Activated naive CD4-positive, alpha-beta T cell treated with anti-CD3 and anti-CD28 coated beads, Interleukin-2, amount 10 ng/mL, durations not matched to agents 7 days and 5 days (primary cell): Measurements from ENCODE around the gene MICAL2.

Experiments
- CTCF ChIA-PET: fragments of 350-600 bp; sonication (Branson Sonifier 250); formaldehyde crosslinking; loops from one replicate; lab custom pipeline; 2021; ENCODE audit warnings: antibody characterized with exemption; lab: Charles Lee
- DNase-seq: peaks from one replicate; pipeline ENCODE4 v3.0.0-alpha.2; 2020
- H3K27ac Mint-ChIP-seq: one replicate; pipeline ENCODE4 v1.8.0; 2021; ENCODE audit warnings: mild to moderate bottlenecking, moderate library complexity, mixed read lengths
- H3K27me3 Mint-ChIP-seq: one replicate; pipeline ENCODE4 v1.8.0; 2021; ENCODE audit warnings: mild to moderate bottlenecking, mixed read lengths
- H3K36me3 Mint-ChIP-seq: one replicate; pipeline ENCODE4 v1.8.0; 2021; ENCODE audit warnings: mixed read lengths
- H3K4me1 Mint-ChIP-seq: one replicate; pipeline ENCODE4 v1.8.0; 2021; ENCODE audit warnings: mixed read lengths
- H3K4me3 Mint-ChIP-seq: one replicate; pipeline ENCODE4 v1.8.0; 2021; ENCODE audit warnings: mild to moderate bottlenecking, moderate library complexity, mixed read lengths
- H3K9me3 Mint-ChIP-seq: one replicate; pipeline ENCODE4 v1.8.0; 2021; ENCODE audit warnings: mixed read lengths

Gene MICAL2

GRCh38 chr11:12160231-12160630 lies 49.8 kb downstream of the MICAL2 start:
- H3K27me3 Mint-ChIP-seq: no peaks in the 10 kb centered on the region
- H3K9me3 Mint-ChIP-seq: no peaks in the 10 kb centered on the region
- peaks cover 51% of the 10 kb centered on the region for H3K4me1 Mint-ChIP-seq
- no peak overlapping the region for H3K27ac Mint-ChIP-seq
- DNase-seq: no peak
- no peak overlapping the region for H3K4me3 Mint-ChIP-seq
- peaks cover 4% of the 10 kb centered on the region for H3K36me3 Mint-ChIP-seq
- CTCF ChIA-PET: interaction anchor here (1.5 to 4.0 kb wide), 4 partner anchors 12 to 76 kb away, joined by 3 to 19 read pairs (median 6); no protein-coding TSS in a partner anchor

- Mint-ChIP-seq H3K9me3 (no peaks in the 10 kb centered on the region), H3K36me3 (peaks cover 2% of the 10 kb centered on the region), H3K4me3 (no peak overlapping the region), H3K27ac (no peak overlapping the region), H3K27me3 (no peaks in the 10 kb centered on the region), H3K4me1 (peaks cover 47% of the 10 kb centered on the region)
- CTCF ChIA-PET: interaction anchor here (0.8 kb wide), 1 partner anchor 38 kb away, joined by 4 read pairs; no protein-coding TSS in a partner anchor
- no peak for DNase-seq
Measured at GRCh38 chr11:12160680-12161079, 50.3 kb downstream of the MICAL2 start.

GRCh38 chr11:12161137-12161536 lies 50.7 kb downstream of the MICAL2 start:
- no peak overlapping the region for H3K4me3 Mint-ChIP-seq
- H3K36me3 Mint-ChIP-seq: no peaks in the 10 kb centered on the region
- DNase-seq: no peak
- no peaks in the 10 kb centered on the region for H3K9me3 Mint-ChIP-seq
- H3K4me1 Mint-ChIP-seq: peaks cover 43% of the 10 kb centered on the region
- H3K27me3 Mint-ChIP-seq: no peaks in the 10 kb centered on the region
- CTCF ChIA-PET: interaction anchor here (0.8 to 1.4 kb wide), 2 partner anchors 37 to 39 kb away, joined by 3 to 4 read pairs; no protein-coding TSS in a partner anchor
- H3K27ac Mint-ChIP-seq: no peak overlapping the region

- Mint-ChIP-seq H3K27ac (no peak overlapping the region), H3K36me3 (no peaks in the 10 kb centered on the region), H3K9me3 (no peaks in the 10 kb centered on the region), H3K4me1 (peaks cover 40% of the 10 kb centered on the region), H3K4me3 (no peak overlapping the region), H3K27me3 (no peaks in the 10 kb centered on the region)
- CTCF ChIA-PET: interaction anchor here (0.8 to 2.7 kb wide), 5 partner anchors 36 to 120 kb away, joined by 3 to 13 read pairs (median 4); no protein-coding TSS in a partner anchor
- DNase-seq: no peak
Measured at GRCh38 chr11:12161603-12162350, 51.4 kb downstream of the MICAL2 start.

- no peaks in the 10 kb centered on the region for H3K9me3 Mint-ChIP-seq
- peaks cover 40% of the 10 kb centered on the region for H3K4me1 Mint-ChIP-seq
- H3K27me3 Mint-ChIP-seq: no peaks in the 10 kb centered on the region
- no peak overlapping the region for H3K27ac Mint-ChIP-seq
- no peak overlapping the region for H3K4me3 Mint-ChIP-seq
- no peak for DNase-seq
- CTCF ChIA-PET: interaction anchor here (1.2 to 2.7 kb wide), 6 partner anchors 15 to 119 kb away, joined by 3 to 13 read pairs (median 4); no protein-coding TSS in a partner anchor
- no peaks in the 10 kb centered on the region for H3K36me3 Mint-ChIP-seq
Measured at GRCh38 chr11:12162652-12163051, 52.3 kb downstream of the MICAL2 start.

GRCh38 chr11:12163181-12163941 lies 53.0 kb downstream of the MICAL2 start:
- no peaks in the 10 kb centered on the region for H3K36me3 Mint-ChIP-seq
- H3K4me1 Mint-ChIP-seq: peaks cover 34% of the 10 kb centered on the region
- no peak overlapping the region for H3K4me3 Mint-ChIP-seq
- H3K9me3 Mint-ChIP-seq: no peaks in the 10 kb centered on the region
- DNase-seq: no peak
- CTCF ChIA-PET: interaction anchor here (1.0 to 2.7 kb wide), 12 partner anchors 10 to 118 kb away, joined by 3 to 13 read pairs (median 4); no protein-coding TSS in a partner anchor
- no peak overlapping the region for H3K27ac Mint-ChIP-seq
- H3K27me3 Mint-ChIP-seq: no peaks in the 10 kb centered on the region

GRCh38 chr11:12164061-12165014 lies 53.9 kb downstream of the MICAL2 start:
- Mint-ChIP-seq H3K4me1 (peaks cover 26% of the 10 kb centered on the region), H3K27ac (no peak overlapping the region), H3K36me3 (no peaks in the 10 kb centered on the region), H3K4me3 (no peak overlapping the region), H3K9me3 (no peaks in the 10 kb centered on the region), H3K27me3 (no peaks in the 10 kb centered on the region)
- CTCF ChIA-PET: interaction anchor here (1.0 to 2.7 kb wide), 11 partner anchors 9 to 117 kb away, joined by 3 to 13 read pairs (median 4); no protein-coding TSS in a partner anchor
- no peak for DNase-seq

- peaks cover 18% of the 10 kb centered on the region for H3K4me1 Mint-ChIP-seq
- H3K4me3 Mint-ChIP-seq: no peak overlapping the region
- no peak overlapping the region for H3K27ac Mint-ChIP-seq
- no peaks in the 10 kb centered on the region for H3K36me3 Mint-ChIP-seq
- H3K9me3 Mint-ChIP-seq: no peaks in the 10 kb centered on the region
- no peak for DNase-seq
- no peaks in the 10 kb centered on the region for H3K27me3 Mint-ChIP-seq
- CTCF ChIA-PET: interaction anchor here (1.2 to 2.0 kb wide), 2 partner anchors 8 to 41 kb away, joined by 3 to 7 read pairs; no protein-coding TSS in a partner anchor
Measured at GRCh38 chr11:12165237-12165875, 55.0 kb downstream of the MICAL2 start.

- Mint-ChIP-seq H3K4me3 (no peak overlapping the region), H3K27me3 (no peaks in the 10 kb centered on the region), H3K9me3 (no peaks in the 10 kb centered on the region), H3K4me1 (peaks cover 17% of the 10 kb centered on the region), H3K27ac (peak overlapping the region; percentile 66), H3K36me3 (no peaks in the 10 kb centered on the region)
- CTCF ChIA-PET: interaction anchor here (0.6 to 2.0 kb wide), 4 partner anchors 8 to 70 kb away, joined by 3 to 7 read pairs (median 4); no protein-coding TSS in a partner anchor
- DNase-seq: no peak
Measured at GRCh38 chr11:12166299-12167060, 56.1 kb downstream of the MICAL2 start.

- Mint-ChIP-seq H3K36me3 (no peaks in the 10 kb centered on the region), H3K4me1 (peaks cover 17% of the 10 kb centered on the region), H3K4me3 (no peak overlapping the region), H3K9me3 (peaks cover 2% of the 10 kb centered on the region), H3K27me3 (no peaks in the 10 kb centered on the region), H3K27ac (peak overlapping the region; percentile 66)
- CTCF ChIA-PET: interaction anchor here (0.7 to 1.1 kb wide), 3 partner anchors 31 to 69 kb away, joined by 3 to 6 read pairs (median 6); no protein-coding TSS in a partner anchor
- no peak for DNase-seq
Measured at GRCh38 chr11:12167061-12168000, 56.9 kb downstream of the MICAL2 start.

- Mint-ChIP-seq H3K4me1 (peaks cover 21% of the 10 kb centered on the region), H3K27ac (no peak overlapping the region), H3K9me3 (peaks cover 3% of the 10 kb centered on the region), H3K4me3 (no peak overlapping the region), H3K27me3 (no peaks in the 10 kb centered on the region), H3K36me3 (no peaks in the 10 kb centered on the region)
- DNase-seq: no peak
- CTCF ChIA-PET: interaction anchor here (0.7 to 1.1 kb wide), 2 partner anchors 31 to 68 kb away, joined by 3 to 6 read pairs; no protein-coding TSS in a partner anchor
Measured at GRCh38 chr11:12168114-12168513, 57.7 kb downstream of the MICAL2 start.
